Trophoblast cell (in vitro differentiated cells and primary cell): ENCODE results near the gene PDLIM4.

Experiments used
- DNase-seq, 2 donors: peaks; one replicate each; pipeline ENCODE4 v3.0.0-alpha.2; 2016
- H2AFZ ChIP-seq: 2 replicates; pipeline ENCODE4 v1.6.1; 2013; ENCODE audit warnings: low read length, moderate library complexity, mild to moderate bottlenecking; ENCODE audit not compliant: insufficient read depth, poor library complexity
- H2AK5ac ChIP-seq: 2 replicates; pipeline ENCODE4 v1.6.1; 2013; ENCODE audit warnings: mild to moderate bottlenecking, low read length
- H2BK120ac ChIP-seq: 2 replicates; pipeline ENCODE4 v1.6.1; 2013; ENCODE audit warnings: low read length, mild to moderate bottlenecking, moderate library complexity; ENCODE audit not compliant: insufficient read depth, poor library complexity
- H2BK12ac ChIP-seq: 2 replicates; pipeline ENCODE4 v1.6.1; 2013; ENCODE audit warnings: mild to moderate bottlenecking, low read length, moderate library complexity
- H2BK5ac ChIP-seq: 2 replicates; pipeline ENCODE4 v1.6.1; 2013; ENCODE audit warnings: low read length, low read depth, moderate library complexity, mild to moderate bottlenecking; ENCODE audit not compliant: poor library complexity
- H3K14ac ChIP-seq: 2 replicates; pipeline ENCODE4 v1.6.1; 2013; ENCODE audit warnings: mild to moderate bottlenecking, low read length
- H3K18ac ChIP-seq: 2 replicates; pipeline ENCODE4 v1.6.1; 2013; ENCODE audit warnings: mild to moderate bottlenecking, low read length
- H3K23ac ChIP-seq: 2 replicates; pipeline ENCODE4 v1.6.1; 2013; ENCODE audit warnings: low read length
- H3K27ac ChIP-seq: 2 replicates; pipeline ENCODE4 v1.5.1; 2013; ENCODE audit warnings: low read depth, mild to moderate bottlenecking, inconsistent platforms, low read length, moderate library complexity
- H3K27me3 ChIP-seq: 2 replicates; pipeline ENCODE4 v1.6.1; 2013; ENCODE audit warnings: inconsistent platforms, mild to moderate bottlenecking, low read length, moderate library complexity; ENCODE audit not compliant: insufficient read depth
- H3K36me3 ChIP-seq, 2 experiments: 1 replicate in 1 of 2; 2 replicates in 1 of 2; pipeline ENCODE4 v1.6.1; 2013; ENCODE audit warnings: low read length in 2 of 2, mild to moderate bottlenecking in 2 of 2, moderate library complexity in 1 of 2; ENCODE audit not compliant: insufficient read depth in 2 of 2, control insufficient read depth in 1 of 2
- H3K4ac ChIP-seq: 2 replicates; pipeline ENCODE4 v1.6.1; 2013; ENCODE audit warnings: low read depth, mild to moderate bottlenecking, low read length, moderate library complexity
- H3K4me1 ChIP-seq, 2 experiments: 1 replicate in 1 of 2; 2 replicates in 1 of 2; pipeline ENCODE4 v1.6.1; 2013; ENCODE audit warnings: low read length in 2 of 2, mild to moderate bottlenecking in 2 of 2, moderate library complexity in 1 of 2; ENCODE audit not compliant: insufficient read depth in 2 of 2, control insufficient read depth in 1 of 2
- H3K4me2 ChIP-seq: 2 replicates; pipeline ENCODE4 v1.6.1; 2013; ENCODE audit warnings: inconsistent platforms, mild to moderate bottlenecking, low read length, moderate library complexity
- H3K4me3 ChIP-seq: 2 replicates; pipeline ENCODE4 v1.5.1; 2013; ENCODE audit warnings: mild to moderate bottlenecking, low read depth, low read length, inconsistent platforms
- H3K79me1 ChIP-seq: one replicate; pipeline ENCODE4 v1.6.1; 2013; ENCODE audit warnings: low read length
- H3K79me2 ChIP-seq: 2 replicates; pipeline ENCODE4 v1.6.1; 2013; ENCODE audit warnings: low read length, mild to moderate bottlenecking; ENCODE audit not compliant: control insufficient read depth, insufficient read depth, poor library complexity
- H3K9ac ChIP-seq: 2 replicates; pipeline ENCODE4 v1.6.1; 2013; ENCODE audit warnings: mild to moderate bottlenecking, low read length
- H3K9me3 ChIP-seq: 2 replicates; pipeline ENCODE4 v1.6.1; 2013; ENCODE audit warnings: low read depth, mild to moderate bottlenecking, control low read depth, inconsistent platforms, low read length; ENCODE audit not compliant: insufficient read depth
- H4K12ac ChIP-seq: 2 replicates; pipeline ENCODE4 v1.6.1; 2013; ENCODE audit warnings: low read depth, mild to moderate bottlenecking, low read length, moderate library complexity
- H4K8ac ChIP-seq: 2 replicates; pipeline ENCODE4 v1.6.1; 2013; ENCODE audit warnings: low read depth, mild to moderate bottlenecking, low read length, moderate library complexity
- H4K91ac ChIP-seq: one replicate; pipeline ENCODE4 v1.6.1; 2013; ENCODE audit warnings: low read depth, mild to moderate bottlenecking, low read length, moderate library complexity
- WGBS: extraction: QIAGEN DNeasy Blood & Tissue Kit; methylation state at CpG from one replicate; pipeline ENCODE4 v1.1.7; 2013; ENCODE audit warnings: missing lambda C conversion rate; ENCODE audit not compliant: insufficient read length, insufficient coverage; ENCODE audit errors: extremely low coverage; 5-methylcytosine and 5-hydroxymethylcytosine counted together

Gene PDLIM4

GRCh38 chr5:132293992-132294727, 36.7 kb downstream of the PDLIM4 start, which contains the start of gene SLC22A4:
Gene SLC22A4, plus strand, starts transcription at chr5:132294394. Its CDS starts 223 bp downstream, at chr5:132294617.
- no CpG with 5 or more reads among the region's 63 CpGs for WGBS
- H2BK12ac ChIP-seq = peak within 1 kb of the TSS; percentile 29
- no peak within 1 kb of the TSS for H3K23ac ChIP-seq
- H2BK5ac ChIP-seq = peak within 1 kb of the TSS; percentile 85
- H3K18ac ChIP-seq = peak within 1 kb of the TSS; percentile 50
- H2AFZ ChIP-seq = peak within 1 kb of the TSS; percentile 81
- no peaks in the 10 kb centered on the region for H3K36me3 ChIP-seq
- no peaks in the 10 kb centered on the region for H3K9me3 ChIP-seq
- peak within 1 kb of the TSS; percentile 50 for H3K4ac ChIP-seq
- H2BK120ac ChIP-seq = peak within 1 kb of the TSS; percentile 74
- H4K91ac ChIP-seq = peak within 1 kb of the TSS; percentile 75
- DNase-seq = peak; percentile 95 to 98
- H3K14ac ChIP-seq = peak within 1 kb of the TSS; percentile 78
- peaks cover 11 to 15% of the 10 kb centered on the region in 2 experiments for H3K4me1 ChIP-seq
- peak within 1 kb of the TSS; percentile 41 for H4K12ac ChIP-seq
- H4K8ac ChIP-seq = peak within 1 kb of the TSS; percentile 91
- peak within 1 kb of the TSS; percentile 68 for H3K4me3 ChIP-seq
- H3K79me2 ChIP-seq = peaks cover 7% of the 10 kb centered on the region
- H3K9ac ChIP-seq = peak within 1 kb of the TSS; percentile 75
- no peaks in the 10 kb centered on the region for H3K27me3 ChIP-seq
- peaks cover 16% of the 10 kb centered on the region for H3K79me1 ChIP-seq
- H3K4me2 ChIP-seq = peak within 1 kb of the TSS; percentile 100
- H3K27ac ChIP-seq = peak within 1 kb of the TSS; percentile 63
- peak within 1 kb of the TSS; percentile 25 for H2AK5ac ChIP-seq

- H3K36me3 ChIP-seq = no peaks in the 10 kb centered on the region
- no peaks in the 10 kb centered on the region for H3K27me3 ChIP-seq
- H2BK120ac ChIP-seq = no peak overlapping the region
- no peak overlapping the region for H3K23ac ChIP-seq
- no peak overlapping the region for H3K27ac ChIP-seq
- H3K79me2 ChIP-seq = peaks cover 7% of the 10 kb centered on the region
- no peak overlapping the region for H4K12ac ChIP-seq
- no peak overlapping the region for H4K8ac ChIP-seq
- H3K4me3 ChIP-seq = peak overlapping the region; percentile 68
- WGBS = no CpG with 5 or more reads among the region's 50 CpGs
- DNase-seq = peak; percentile 96 to 98
- H3K9me3 ChIP-seq = no peaks in the 10 kb centered on the region
- peaks cover 11 to 15% of the 10 kb centered on the region in 2 experiments for H3K4me1 ChIP-seq
- H3K14ac ChIP-seq = peak overlapping the region; percentile 22
- H2AK5ac ChIP-seq = no peak overlapping the region
- no peak overlapping the region for H3K18ac ChIP-seq
- H2BK12ac ChIP-seq = no peak overlapping the region
- no peak overlapping the region for H3K9ac ChIP-seq
- H2AFZ ChIP-seq = peak overlapping the region; percentile 30
- H3K79me1 ChIP-seq = peaks cover 16% of the 10 kb centered on the region
- peak overlapping the region; percentile 100 for H3K4me2 ChIP-seq
- H4K91ac ChIP-seq = peak overlapping the region; percentile 3
- no peak overlapping the region for H3K4ac ChIP-seq
- no peak overlapping the region for H2BK5ac ChIP-seq
These were observed 37.4 kb downstream of the PDLIM4 start for GRCh38 chr5:132294728-132295504.

- Histone ChIP-seq H3K9me3 (no peaks in the 10 kb centered on the region), H2AK5ac (no peak overlapping the region), H3K18ac (no peak overlapping the region), H2BK12ac (no peak overlapping the region), H3K4me3 (no peak overlapping the region), H3K9ac (no peak overlapping the region), H2BK5ac (no peak overlapping the region), H3K4me2 (peak overlapping the region; percentile 100), H3K79me1 (peaks cover 16% of the 10 kb centered on the region), H3K23ac (no peak overlapping the region), H3K4ac (no peak overlapping the region), H2BK120ac (no peak overlapping the region), H3K27ac (no peak overlapping the region), H4K12ac (no peak overlapping the region), H4K91ac (no peak overlapping the region), H2AFZ (no peak overlapping the region), H3K79me2 (peaks cover 7% of the 10 kb centered on the region), H4K8ac (no peak overlapping the region), H3K27me3 (no peaks in the 10 kb centered on the region), H3K36me3 (no peaks in the 10 kb centered on the region), H3K4me1 (peaks cover 12 to 17% of the 10 kb centered on the region in 2 experiments), H3K14ac (no peak overlapping the region)
- no CpG with 5 or more reads among the region's 8 CpGs for WGBS
- peak; percentile 30 to 46 for DNase-seq
These were observed 38.3 kb downstream of the PDLIM4 start for GRCh38 chr5:132295505-132296411.
